Measurements from ENCODE around the gene IGF2BP2.

- TF ChIP-seq CTCF (IDR thresholded peaks at IDR 0.05; ENCODE audit: low read depth, low read length) (no peak), EZH2phosphoT487 (IDR thresholded peaks at IDR 0.05; ENCODE audit: low read depth) (no peak)
Observed at GRCh38 chr3:185709251-185709955, 115.4 kb downstream of the IGF2BP2 start.

Data from OCI-LY3 (cell line).